WTC11 (cell line): ENCODE results near the gene DBNL. TPM values are rescaled to one million over a fixed set of nuclear protein-coding genes. Genes with fewer than 3 reads are reported as not detected.

Experiments used
- ATAC-seq: fragments of 200-7000 bp; cut with Tn5 transposase; 2 replicates; pipeline ENCODE4 v1.10.0; 2021; ENCODE audit warnings: mild to moderate bottlenecking, moderate library complexity
- CTCF ChIA-PET: fragments of 300-600 bp; sonication (Branson Sonifier 250); formaldehyde crosslinking; loops from one replicate; lab custom pipeline; 2021; ENCODE audit warnings: antibody characterized with exemption; lab: Charles Lee
- POLR2A ChIA-PET: fragments of 350-600 bp; sonication (Branson Sonifier 250); formaldehyde crosslinking; loops from one replicate; lab custom pipeline; 2021; ENCODE audit warnings: antibody characterized with exemption; lab: Charles Lee
- DNase-seq: peaks from one replicate; pipeline ENCODE4 v3.0.0; 2021; ENCODE audit warnings: low spot score
- H3K27ac Mint-ChIP-seq: 2 replicates; pipeline ENCODE4 v1.8.0; 2021; ENCODE audit warnings: mixed read lengths
- H3K27me3 Mint-ChIP-seq: 2 replicates; pipeline ENCODE4 v1.8.0; 2021; ENCODE audit warnings: low read depth, mild to moderate bottlenecking, moderate library complexity, mixed read lengths
- H3K36me3 Mint-ChIP-seq: 2 replicates; pipeline ENCODE4 v1.8.0; 2021; ENCODE audit warnings: mixed read lengths
- H3K4me1 Mint-ChIP-seq: 2 replicates; pipeline ENCODE4 v1.8.0; 2022; ENCODE audit warnings: mixed read lengths
- H3K4me3 Mint-ChIP-seq: 2 replicates; pipeline ENCODE4 v1.8.0; 2021; ENCODE audit warnings: mild to moderate bottlenecking, moderate library complexity, mixed read lengths
- H3K9me3 Mint-ChIP-seq: 2 replicates; pipeline ENCODE4 v1.8.0; 2021; ENCODE audit warnings: mixed read lengths
- AR ChIP-seq: fragments of 250-450 bp; sonication (Bioruptor Pico); IDR thresholded peaks from 2 replicates; pipeline ENCODE4 v1.9.0; 2021; ENCODE audit warnings: mild to moderate bottlenecking
- CREB1 ChIP-seq: sonication (generic); formaldehyde crosslinking; IDR thresholded peaks from 2 replicates; pipeline ENCODE4 v1.8.0; 2023; ENCODE audit warnings: mild to moderate bottlenecking, missing genetic modification reagents
- CREM ChIP-seq: sonication (generic); formaldehyde crosslinking; IDR thresholded peaks from 2 replicates; pipeline ENCODE4 v1.8.1; 2022; ENCODE audit warnings: mild to moderate bottlenecking, missing genetic modification reagents, moderate library complexity
- CTCF ChIP-seq: fragments of 200-600 bp; IDR thresholded peaks from 2 replicates; pipeline ENCODE4 v1.8.0; 2022; ENCODE audit warnings: antibody characterized with exemption
- FOXP4 ChIP-seq: sonication (generic); formaldehyde crosslinking; IDR thresholded peaks from 2 replicates; pipeline ENCODE4 v1.8.0; 2022; ENCODE audit warnings: mild to moderate bottlenecking, missing genetic modification reagents
- HMGA2 ChIP-seq: fragments of 250-450 bp; sonication (Bioruptor Pico); IDR thresholded peaks from 2 replicates; pipeline ENCODE4 v1.4.0; 2021; ENCODE audit warnings: mild to moderate bottlenecking, moderate library complexity
- MLX ChIP-seq: sonication (generic); formaldehyde crosslinking; IDR thresholded peaks from 2 replicates; pipeline ENCODE4 v1.8.1; 2023; ENCODE audit warnings: mild to moderate bottlenecking, missing genetic modification reagents, moderate library complexity
- MYBL2 ChIP-seq: sonication (generic); formaldehyde crosslinking; IDR thresholded peaks from 2 replicates; pipeline ENCODE4 v1.8.1; 2023; ENCODE audit warnings: mild to moderate bottlenecking, moderate library complexity, missing genetic modification reagents
- NR1H2 ChIP-seq: sonication (generic); formaldehyde crosslinking; IDR thresholded peaks from 2 replicates; pipeline ENCODE4 v1.9.0; 2021; ENCODE audit warnings: mild to moderate bottlenecking, moderate library complexity, missing genetic modification reagents
- NR2C2 ChIP-seq: sonication (generic); formaldehyde crosslinking; IDR thresholded peaks from 2 replicates; pipeline ENCODE4 v1.8.0; 2022; ENCODE audit warnings: mild to moderate bottlenecking, missing genetic modification reagents
- SMAD4 ChIP-seq: sonication (generic); formaldehyde crosslinking; IDR thresholded peaks from 2 replicates; pipeline ENCODE4 v1.8.0; 2022; ENCODE audit warnings: mild to moderate bottlenecking, missing genetic modification reagents
- TEAD1 ChIP-seq: sonication (generic); formaldehyde crosslinking; IDR thresholded peaks from 2 replicates; pipeline ENCODE4 v1.8.0; 2022; ENCODE audit warnings: mild to moderate bottlenecking, missing genetic modification reagents
- TEAD4 ChIP-seq: sonication (generic); formaldehyde crosslinking; IDR thresholded peaks from 2 replicates; pipeline ENCODE4 v1.8.0; 2022; ENCODE audit warnings: mild to moderate bottlenecking, missing genetic modification reagents
- ZNF232 ChIP-seq: sonication (generic); formaldehyde crosslinking; IDR thresholded peaks from 2 replicates; pipeline ENCODE4 v1.8.0; 2022; ENCODE audit warnings: mild to moderate bottlenecking, missing genetic modification reagents
- ZNF263 ChIP-seq: sonication (generic); formaldehyde crosslinking; IDR thresholded peaks from 2 replicates; pipeline ENCODE4 v1.8.1; 2022; ENCODE audit warnings: low read depth, mild to moderate bottlenecking, moderate library complexity, missing genetic modification reagents
- ZNF317 ChIP-seq: sonication (generic); formaldehyde crosslinking; IDR thresholded peaks from 2 replicates; pipeline ENCODE4 v1.8.1; 2023; ENCODE audit warnings: low read depth, mild to moderate bottlenecking, moderate library complexity, missing genetic modification reagents, borderline replicate concordance
- ZNF425 ChIP-seq: fragments of 250-450 bp; sonication (Bioruptor Pico); conservative IDR thresholded peaks from 2 replicates; pipeline ENCODE4 v1.9.0; 2021; ENCODE audit warnings: mild to moderate bottlenecking
- ZNF532 ChIP-seq: fragments of 250-450 bp; sonication (Bioruptor Pico); IDR thresholded peaks from 2 replicates; pipeline ENCODE4 v1.9.0; 2021; ENCODE audit warnings: mild to moderate bottlenecking, borderline replicate concordance
- total RNA-seq: library from RNA; stranded (reverse); gene quantifications from 3 replicates; pipeline ENCODE4 v1.2.3, GENCODE V29; 2021

DBNL gene
- total RNA-seq, 1 experiment from 2014 or later: 36.1 TPM

- H3K9me3 Mint-ChIP-seq: no peaks in the 10 kb centered on the region
- DNase-seq: no peak
- peak overlapping the region; percentile 34; the same call in 1 of the 2 replicates for H3K27ac Mint-ChIP-seq
- CTCF ChIA-PET: interaction anchor here (0.6 to 1.0 kb wide), 4 partner anchors 36 to 140 kb away, joined by 3 to 4 read pairs (median 3); no protein-coding TSS in a partner anchor
- 0 out of 2 replicates have a peak, but pooled peaks cover 2% of the 10 kb centered on the region for H3K36me3 Mint-ChIP-seq
- TF ChIP-seq AR (CRISPR knock-in tag) (no peak), TEAD4 (CRISPR knock-in tag) (no peak), ZNF425 (CRISPR knock-in tag) (no peak), CREM (CRISPR knock-in tag) (no peak), FOXP4 (CRISPR knock-in tag) (no peak), ZNF232 (CRISPR knock-in tag) (no peak), MYBL2 (no peak)
- TF ChIP-seq, all 79 proteins: peak for 0
- peaks cover 15% of the 10 kb centered on the region for H3K4me1 Mint-ChIP-seq
- POLR2A ChIA-PET: interaction anchor here (0.6 kb wide), 1 partner anchor 16 kb away, joined by 3 read pairs; no protein-coding TSS in a partner anchor
- peak overlapping the region; percentile 16 for H3K4me3 Mint-ChIP-seq
- peaks cover 27% of the 10 kb centered on the region for H3K27me3 Mint-ChIP-seq
- ATAC-seq: no peak
These were observed 57.7 kb downstream of the DBNL start for GRCh38 chr7:44101966-44102845.

GRCh38 chr7:44102846-44103565 is 58.5 kb downstream of the DBNL start:
- peak overlapping the region; percentile 69 for H3K4me3 Mint-ChIP-seq
- peaks cover 27% of the 10 kb centered on the region for H3K27me3 Mint-ChIP-seq
- CTCF ChIA-PET: no interaction called here
- DNase-seq (no peak), ATAC-seq (no peak)
- POLR2A ChIA-PET: no interaction called here
- H3K27ac Mint-ChIP-seq: no peak overlapping the region
- H3K36me3 Mint-ChIP-seq: 0 out of 2 replicates have a peak, but pooled peaks cover 2% of the 10 kb centered on the region
- no peaks in the 10 kb centered on the region for H3K9me3 Mint-ChIP-seq
- H3K4me1 Mint-ChIP-seq: peaks cover 15% of the 10 kb centered on the region
- TF ChIP-seq CREB1 (CRISPR knock-in tag) (no peak), MLX (no peak), SMAD4 (CRISPR knock-in tag) (no peak), ZNF532 (CRISPR knock-in tag) (no peak), ZNF317 (CRISPR knock-in tag) (no peak), ZNF263 (CRISPR knock-in tag) (no peak), HMGA2 (CRISPR knock-in tag) (no peak), NR1H2 (CRISPR knock-in tag) (no peak), CTCF (no peak), NR2C2 (no peak), TEAD1 (CRISPR knock-in tag) (no peak)
